ENCODE measurements around the gene PAQR8. TPM values are rescaled to one million over a fixed set of nuclear protein-coding genes. Genes with fewer than 3 reads are reported as not detected.

The PAQR8 gene
- total RNA-seq, 1 donor from 2014 or later: 8.8 TPM

GRCh38 chr6:52330470-52330869 lies 31.5 kb upstream of the PAQR8 start:
- DNase-seq (ENCODE audit: extremely low spot score in 2 of 2): no peak
- no peaks in the 10 kb centered on the region for H3K27me3 ChIP-seq
- intact Hi-C loops (cut with DNase I): no loop called here
- no peak overlapping the region for H3K4me3 ChIP-seq
- TF ChIP-seq POLR2AphosphoS5 (IDR thresholded peaks at IDR 0.05; ENCODE audit: insufficient read depth in 1 of 2, low read depth in 1 of 2) (no peak), CTCF (IDR thresholded peaks at IDR 0.05) (no peak), POLR2A (IDR thresholded peaks at IDR 0.05) (no peak)
- H3K36me3 ChIP-seq: no peaks in the 10 kb centered on the region
- H3K9me3 ChIP-seq: no peaks in the 10 kb centered on the region
- peaks cover 4% of the 10 kb centered on the region for H3K4me1 ChIP-seq
- H3K27ac ChIP-seq: no peak overlapping the region

- H3K27ac ChIP-seq: no peak overlapping the region
- H3K4me1 ChIP-seq: peaks cover 8% of the 10 kb centered on the region
Observed at GRCh38 chr6:52331793-52332457, 30.0 kb upstream of the PAQR8 start.

GRCh38 chr6:52333840-52334200 lies 28.1 kb upstream of the PAQR8 start:
- Histone ChIP-seq H3K9me3 (no peaks in the 10 kb centered on the region), H3K36me3 (no peaks in the 10 kb centered on the region), H3K4me1 (peaks cover 8% of the 10 kb centered on the region), H3K4me3 (no peak overlapping the region), H3K27ac (no peak overlapping the region), H3K27me3 (no peaks in the 10 kb centered on the region)
- DNase-seq (ENCODE audit: extremely low spot score in 2 of 2): no peak
- intact Hi-C loops (cut with DNase I): no loop called here
- no peak for TF ChIP-seq POLR2A (IDR thresholded peaks at IDR 0.05)
- TF ChIP-seq POLR2AphosphoS5 (IDR thresholded peaks at IDR 0.05; ENCODE audit: insufficient read depth in 1 of 2, low read depth in 1 of 2): no peak
- no peak for TF ChIP-seq CTCF (IDR thresholded peaks at IDR 0.05)

More at GRCh38 chr6:52331793-52332457, 30.0 kb upstream of the PAQR8 start:
- Histone ChIP-seq H3K9me3 (no peaks in the 10 kb centered on the region), H3K27me3 (no peaks in the 10 kb centered on the region), H3K4me3 (no peak overlapping the region), H3K36me3 (no peaks in the 10 kb centered on the region)
- TF ChIP-seq CTCF (IDR thresholded peaks at IDR 0.05): no peak
- no peak for TF ChIP-seq POLR2AphosphoS5 (IDR thresholded peaks at IDR 0.05; ENCODE audit: insufficient read depth in 1 of 2, low read depth in 1 of 2)
- TF ChIP-seq POLR2A (IDR thresholded peaks at IDR 0.05): no peak
- intact Hi-C loops (cut with DNase I): no loop called here
- no peak for DNase-seq (ENCODE audit: extremely low spot score in 2 of 2)

GRCh38 chr6:52335576-52335975 lies 26.4 kb upstream of the PAQR8 start:
- no peak overlapping the region for H3K27ac ChIP-seq

More at GRCh38 chr6:52335576-52335975, 26.4 kb upstream of the PAQR8 start:
- TF ChIP-seq POLR2A (IDR thresholded peaks at IDR 0.05): no peak
- TF ChIP-seq CTCF (IDR thresholded peaks at IDR 0.05): no peak
- no peak for TF ChIP-seq POLR2AphosphoS5 (IDR thresholded peaks at IDR 0.05; ENCODE audit: insufficient read depth in 1 of 2, low read depth in 1 of 2)
- Histone ChIP-seq H3K36me3 (no peaks in the 10 kb centered on the region), H3K9me3 (no peaks in the 10 kb centered on the region), H3K4me3 (no peak overlapping the region), H3K4me1 (peaks cover 12% of the 10 kb centered on the region), H3K27me3 (no peaks in the 10 kb centered on the region)
- no peak for DNase-seq (ENCODE audit: extremely low spot score in 2 of 2)
- intact Hi-C loops (cut with DNase I): no loop called here
